Bronchial epithelial cell (primary cell): ENCODE data around the gene CT83. TPM values are rescaled to one million over a fixed set of nuclear protein-coding genes. Genes with fewer than 3 reads are reported as not detected.

Experiments
- total RNA-seq: library from RNA; depleted of rRNA; stranded (reverse); fragments of >200 nt; gene quantifications from 2 replicates; pipeline ENCODE4 v1.2.1, GENCODE V29; 2014

CT83 gene
- total RNA-seq, 1 donor from 2014 or later = not detected

Other genes starting within 250 kb of the CT83 start
- 31.3 and 111 TPM in 2 replicates for gene SLC6A14, start 26.4 kb downstream of the CT83 start, total RNA-seq